DMS153 (cell line): ENCODE measurements around the gene STK33.
A peak's percentile ranks its signal among the peaks of the same experiment; 100 is the strongest.

Experiments used
- DNase-seq: peaks from one replicate; lab custom pipeline; 2025; lab: John Stamatoyannopoulos, UW

The STK33 gene

GRCh38 chr11:8593935-8594909 is at the start of gene STK33:
STK33 (minus strand) TSS chr11:8594228; CDS start chr11:8474905, 119,323 bp downstream.
- peak; percentile 65 for DNase-seq

GRCh38 chr11:8642196-8642841 is 48.3 kb upstream of the STK33 start:
- no peak for DNase-seq

- DNase-seq, result no peak
Observed at GRCh38 chr11:8641332-8641731, 47.3 kb upstream of the STK33 start.

- DNase-seq, result no peak
Observed at GRCh38 chr11:8640267-8640906, 46.4 kb upstream of the STK33 start.

- no peak for DNase-seq
Observed at GRCh38 chr11:8639655-8640054, 45.6 kb upstream of the STK33 start.

GRCh38 chr11:8638300-8638699 is 44.3 kb upstream of the STK33 start:
- no peak for DNase-seq

- DNase-seq, result no peak
Observed at GRCh38 chr11:8636127-8636526, 42.1 kb upstream of the STK33 start.

- no peak for DNase-seq
Observed at GRCh38 chr11:8634498-8634897, 40.5 kb upstream of the STK33 start.

- DNase-seq, result no peak
Observed at GRCh38 chr11:8631395-8632118, 37.5 kb upstream of the STK33 start.

GRCh38 chr11:8624698-8625097 is 30.7 kb upstream of the STK33 start:
- no peak for DNase-seq

- no peak for DNase-seq
Observed at GRCh38 chr11:8621147-8621546, 27.1 kb upstream of the STK33 start.

- DNase-seq, result no peak
Observed at GRCh38 chr11:8617063-8617462, 23.0 kb upstream of the STK33 start.

- no peak for DNase-seq
Observed at GRCh38 chr11:8615291-8616032, 21.4 kb upstream of the STK33 start.

GRCh38 chr11:8614497-8614896 is 20.5 kb upstream of the STK33 start:
- no peak for DNase-seq

- no peak for DNase-seq
Observed at GRCh38 chr11:8613036-8613435, 19.0 kb upstream of the STK33 start.

GRCh38 chr11:8612522-8612921 is 18.5 kb upstream of the STK33 start:
- DNase-seq, result no peak

- DNase-seq, result peak; percentile 87
Observed at GRCh38 chr11:8610532-8611116, 16.6 kb upstream of the STK33 start.

- no peak for DNase-seq
Observed at GRCh38 chr11:8608652-8609051, 14.6 kb upstream of the STK33 start.

GRCh38 chr11:8605971-8606563 is 12.0 kb upstream of the STK33 start:
- DNase-seq, result no peak

- DNase-seq, result no peak
Observed at GRCh38 chr11:8604078-8604723, 10.2 kb upstream of the STK33 start.
